GM19395 (cell line): ENCODE measurements around the gene COL12A1.
"Not testable (repeated sequence)": the region's sequence is repeated elsewhere in the genome, so short reads cannot be mapped to it uniquely, and the experiment has no call there.

Experiments used
- ATAC-seq: cut with Tn5 transposase; IDR thresholded peaks from one replicate; pipeline ENCODE4 v1.9.1; 2021; ENCODE audit warnings: mild to moderate bottlenecking, moderate library complexity; ENCODE audit not compliant: unreplicated experiment

COL12A1 gene

GRCh38 chr6:75213732-75214131, 7.9 kb upstream of the COL12A1 start:
- ATAC-seq: peak; percentile 47

GRCh38 chr6:75213112-75213511, 7.3 kb upstream of the COL12A1 start:
- ATAC-seq: no peak

GRCh38 chr6:75211920-75212590, 6.2 kb upstream of the COL12A1 start:
- no peak for ATAC-seq

GRCh38 chr6:75210885-75211739, 5.3 kb upstream of the COL12A1 start:
- ATAC-seq: no peak

- ATAC-seq: no peak
Measured at GRCh38 chr6:75209184-75209723, 3.4 kb upstream of the COL12A1 start.

- ATAC-seq: peak; percentile 75
Measured at GRCh38 chr6:75208298-75209183, 2.7 kb upstream of the COL12A1 start.

- no peak for ATAC-seq
Measured at GRCh38 chr6:75206576-75207342, 906 bp upstream of the COL12A1 start.

- no peak for ATAC-seq
Measured at GRCh38 chr6:75204959-75205775, 686 bp downstream of the COL12A1 start.

- no peak for ATAC-seq
Measured at GRCh38 chr6:75204217-75204958, 1.5 kb downstream of the COL12A1 start.

- no peak for ATAC-seq
Measured at GRCh38 chr6:75203721-75204120, 2.1 kb downstream of the COL12A1 start.

GRCh38 chr6:75202676-75203131, 3.1 kb downstream of the COL12A1 start:
- no peak for ATAC-seq

- no peak for ATAC-seq
Measured at GRCh38 chr6:75201901-75202672, 3.8 kb downstream of the COL12A1 start.

- ATAC-seq: no peak
Measured at GRCh38 chr6:75201021-75201420, 4.8 kb downstream of the COL12A1 start.

- no peak for ATAC-seq
Measured at GRCh38 chr6:75199889-75200288, 6.0 kb downstream of the COL12A1 start.

- no peak for ATAC-seq
Measured at GRCh38 chr6:75196081-75196687, 9.7 kb downstream of the COL12A1 start.

GRCh38 chr6:75188221-75188925, 17.5 kb downstream of the COL12A1 start:
- no peak for ATAC-seq

- not testable (repeated sequence) for ATAC-seq
Measured at GRCh38 chr6:75186581-75186980, 19.3 kb downstream of the COL12A1 start.
